ENCODE measurements around the gene CHTF18.

- no peak for TF ChIP-seq EZH2phosphoT487 (IDR thresholded peaks at IDR 0.05; ENCODE audit: borderline replicate concordance, low read depth, low read length)
- no peak for TF ChIP-seq CTCF (conservative IDR thresholded peaks at IDR 0.05; ENCODE audit: low read length)
Observed at GRCh38 chr16:793414-793813, 5.0 kb downstream of the CHTF18 start.

Data from OCI-LY7 (cell line).